GM23248 (cell line): ENCODE data around the gene MPZL1. TPM values are rescaled to one million over a fixed set of nuclear protein-coding genes. Genes with fewer than 3 reads are reported as not detected.

Experiments
- DNase-seq: peaks from one replicate; pipeline ENCODE4 v3.0.0-alpha.2; 2015
- H2AFZ ChIP-seq: fragments of 200-600 bp; sonication (generic); 2 replicates; pipeline ENCODE4 v1.6.1; 2016; ENCODE audit warnings: antibody characterized with exemption
- H3F3A ChIP-seq: fragments of 200-600 bp; sonication (generic); 2 replicates; pipeline ENCODE4 v1.6.1; 2016; ENCODE audit warnings: mild to moderate bottlenecking, antibody characterized with exemption, mixed run types; ENCODE audit not compliant: insufficient read depth
- H3K27ac ChIP-seq: fragments of 200-600 bp; sonication (generic); 2 replicates; pipeline ENCODE4 v1.5.1; 2016; ENCODE audit warnings: mild to moderate bottlenecking
- H3K27me3 ChIP-seq: fragments of 200-600 bp; sonication (generic); replicated peaks from 2 replicates; pipeline ENCODE4 v1.6.1; 2016; ENCODE audit warnings: mild to moderate bottlenecking; ENCODE audit not compliant: insufficient read depth
- H3K36me3 ChIP-seq: fragments of 200-600 bp; sonication (generic); 2 replicates; pipeline ENCODE4 v1.6.1; 2016; ENCODE audit warnings: low read depth, mild to moderate bottlenecking
- H3K4me1 ChIP-seq: fragments of 200-600 bp; sonication (generic); 2 replicates; pipeline ENCODE4 v1.6.1; 2016; ENCODE audit warnings: mild to moderate bottlenecking; ENCODE audit not compliant: insufficient read depth
- H3K4me2 ChIP-seq: fragments of 200-600 bp; sonication (generic); one replicate; pipeline ENCODE4 v1.6.1; 2016; ENCODE audit warnings: mild to moderate bottlenecking; ENCODE audit not compliant: unreplicated experiment
- H3K4me3 ChIP-seq: fragments of 200-600 bp; sonication (generic); 2 replicates; pipeline ENCODE4 v1.5.1; 2016; ENCODE audit warnings: mild to moderate bottlenecking
- H3K79me2 ChIP-seq: fragments of 200-600 bp; sonication (generic); 2 replicates; pipeline ENCODE4 v1.6.1; 2016; ENCODE audit warnings: mild to moderate bottlenecking; ENCODE audit not compliant: insufficient read depth
- H3K9ac ChIP-seq: fragments of 200-600 bp; sonication (generic); 2 replicates; pipeline ENCODE4 v1.6.1; 2016; ENCODE audit warnings: mild to moderate bottlenecking
- H3K9me2 ChIP-seq: fragments of 200-600 bp; sonication (generic); 2 replicates; pipeline ENCODE4 v1.6.1; 2016; ENCODE audit warnings: mixed run types, mild to moderate bottlenecking, moderate library complexity; ENCODE audit not compliant: insufficient read depth
- H3K9me3 ChIP-seq: fragments of 200-600 bp; sonication (generic); one replicate; pipeline ENCODE4 v1.6.1; 2017; ENCODE audit warnings: low read depth
- H4K20me1 ChIP-seq: fragments of 200-600 bp; sonication (generic); 2 replicates; pipeline ENCODE4 v1.6.0; 2016; ENCODE audit not compliant: insufficient read depth
- EZH2 ChIP-seq: fragments of 200-600 bp; sonication (generic); IDR thresholded peaks from 2 replicates; pipeline ENCODE4 v1.6.1; 2018; ENCODE audit warnings: antibody characterized with exemption, mild to moderate bottlenecking; ENCODE audit not compliant: insufficient read depth, poor library complexity, severe bottlenecking
- EZH2phosphoT487 ChIP-seq: fragments of 200-600 bp; sonication (generic); IDR thresholded peaks from 2 replicates; pipeline ENCODE4 v1.6.1; 2018; ENCODE audit warnings: antibody characterized with exemption, moderate library complexity, mild to moderate bottlenecking, low read depth; ENCODE audit not compliant: insufficient read depth
- WGBS, 2 experiments: methylation state at CpG; one replicate each; pipeline ENCODE4 v1.1.6; 2015 to 2017; ENCODE audit warnings: low lambda C conversion rate in 2 of 2, low coverage in 1 of 2; ENCODE audit errors: missing lambda C conversion rate in 2 of 2; 5-methylcytosine and 5-hydroxymethylcytosine counted together
- in situ Hi-C: fragments of 300-500 bp; cut with MboI; formaldehyde crosslinking; loops from 2 replicates; pipeline ENCODE4 v1.15.0; 2020
- polyA plus RNA-seq: library from polyadenylated mRNA; unstranded; fragments of >200 nt; fragmentation: Nextera tagmentation; extraction: Ambion mirVana; gene quantifications from 2 replicates; pipeline ENCODE4 v1.2.1, GENCODE V29; 2016
- total RNA-seq: library from RNA; depleted of rRNA; stranded (reverse); fragments of >200 nt; shearing (Covaris generic); gene quantifications from 2 replicates; pipeline ENCODE4 v1.2.3, GENCODE V29; 2014

The MPZL1 gene
- total and polyA plus RNA-seq, 2 experiments from 2014 or later, result 144 to 284 TPM

DNA sequence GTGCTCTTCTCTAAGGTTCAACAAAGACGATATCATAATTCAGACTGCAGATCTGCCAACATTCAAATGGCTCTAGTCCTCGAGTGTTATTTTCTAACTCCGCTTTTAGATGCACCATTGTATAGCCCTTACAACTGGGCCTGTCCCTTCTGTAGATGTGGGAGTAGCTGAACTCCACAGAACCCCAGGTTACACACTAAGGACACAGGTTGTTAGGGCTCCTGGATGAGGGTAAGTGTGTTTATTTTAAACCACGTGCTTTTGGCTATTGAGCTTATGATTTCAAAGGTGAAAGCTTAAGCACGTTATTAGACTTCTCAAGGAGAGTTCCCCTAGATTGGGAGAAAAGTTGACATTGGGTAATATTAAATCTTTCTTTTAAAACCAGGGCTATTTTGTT, 64.7 kb downstream of the MPZL1 start:
- Histone ChIP-seq H3K4me3 (no peak overlapping the region), H3K36me3 (peaks cover 54% of the 10 kb centered on the region), H3K79me2 (peaks cover 24% of the 10 kb centered on the region), H3K9ac (no peak overlapping the region), H3K9me2 (no peaks in the 10 kb centered on the region), H3F3A (peaks cover 30% of the 10 kb centered on the region), H3K27ac (no peak overlapping the region), H4K20me1 (no peaks in the 10 kb centered on the region), H2AFZ (no peak overlapping the region), H3K27me3 (no peaks in the 10 kb centered on the region), H3K4me2 (no peak overlapping the region), H3K9me3 (no peaks in the 10 kb centered on the region), H3K4me1 (peaks cover 13% of the 10 kb centered on the region)
- no peak for DNase-seq
- TF ChIP-seq EZH2 (no peak), EZH2phosphoT487 (no peak)
- in situ Hi-C loops, result no loop called here
- 96 to 99% methylated on average over 5 of the region's 5 CpGs for WGBS, 2 experiments

DNA sequence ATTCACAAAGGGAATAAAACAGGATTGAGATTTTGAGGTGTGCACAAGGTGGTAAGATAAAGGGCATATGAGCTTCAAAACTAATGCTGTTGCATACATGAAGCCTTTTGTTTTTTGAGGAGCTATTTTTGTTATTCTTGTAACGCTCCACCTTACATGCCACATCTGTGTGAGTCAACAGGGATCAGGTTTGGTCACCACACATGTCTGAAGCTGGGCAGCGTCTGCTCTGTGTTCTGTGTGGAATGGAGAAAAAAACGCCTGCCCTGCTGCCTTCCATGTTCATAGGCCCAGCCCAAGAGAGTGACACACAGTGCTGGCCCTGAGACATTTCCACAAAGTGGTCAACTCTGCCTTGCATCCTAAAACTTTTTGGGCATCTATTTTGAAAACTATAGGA, 67.7 kb downstream of the MPZL1 start:
- H4K20me1 ChIP-seq, result no peaks in the 10 kb centered on the region
- no peak overlapping the region for H2AFZ ChIP-seq
- no peaks in the 10 kb centered on the region for H3K9me2 ChIP-seq
- no peaks in the 10 kb centered on the region for H3K27me3 ChIP-seq
- no peak overlapping the region for H3K4me3 ChIP-seq
- 88 to 90% methylated on average over 3 of the region's 3 CpGs for WGBS, 2 experiments
- TF ChIP-seq EZH2 (no peak), EZH2phosphoT487 (no peak)
- in situ Hi-C loops, result no loop called here
- H3K27ac ChIP-seq, result no peak overlapping the region
- H3K4me1 ChIP-seq, result peaks cover 39% of the 10 kb centered on the region
- H3K4me2 ChIP-seq, result no peak overlapping the region
- peaks cover 49% of the 10 kb centered on the region for H3F3A ChIP-seq
- H3K36me3 ChIP-seq, result peaks cover 47% of the 10 kb centered on the region
- DNase-seq, result peak; percentile 24
- no peak overlapping the region for H3K9ac ChIP-seq
- no peaks in the 10 kb centered on the region for H3K9me3 ChIP-seq
- H3K79me2 ChIP-seq, result peaks cover 6% of the 10 kb centered on the region; the same call in 1 of the 2 replicates

DNA sequence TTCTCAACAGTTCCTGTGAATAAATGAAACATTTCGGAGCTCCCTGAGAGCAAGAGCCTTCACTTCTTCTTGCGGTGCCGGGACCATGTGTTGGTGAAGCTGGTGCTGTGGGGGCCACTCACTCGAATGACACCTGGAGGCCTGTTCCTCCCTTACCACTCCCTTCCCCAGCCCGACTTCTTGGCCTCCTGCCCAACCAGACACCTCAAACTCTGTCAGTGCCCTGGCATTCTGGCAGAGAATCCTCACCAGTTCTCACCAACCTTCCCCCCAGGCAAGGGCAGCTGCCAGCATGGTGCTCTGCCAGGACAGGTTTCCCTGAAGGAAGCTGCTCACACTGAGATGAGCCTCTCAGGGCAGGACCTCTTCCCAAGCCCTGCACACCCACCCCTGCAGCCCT, 68.3 kb downstream of the MPZL1 start:
- Histone ChIP-seq H3K4me3 (no peak overlapping the region), H3K27me3 (no peaks in the 10 kb centered on the region), H3K36me3 (peaks cover 46% of the 10 kb centered on the region), H3K4me1 (peaks cover 46% of the 10 kb centered on the region), H3K9me2 (no peaks in the 10 kb centered on the region), H3F3A (peaks cover 55% of the 10 kb centered on the region), H3K79me2 (0 out of 2 replicates have a peak, but pooled peaks cover under 1% of the 10 kb centered on the region), H2AFZ (no peak overlapping the region), H3K9me3 (no peaks in the 10 kb centered on the region), H3K4me2 (no peak overlapping the region), H3K9ac (no peak overlapping the region), H3K27ac (no peak overlapping the region), H4K20me1 (no peaks in the 10 kb centered on the region)
- no peak for TF ChIP-seq EZH2phosphoT487
- TF ChIP-seq EZH2, result no peak
- 81 to 85% methylated on average over 5 of the region's 5 CpGs for WGBS, 2 experiments
- DNase-seq, result no peak
- in situ Hi-C loops, result no loop called here

DNA sequence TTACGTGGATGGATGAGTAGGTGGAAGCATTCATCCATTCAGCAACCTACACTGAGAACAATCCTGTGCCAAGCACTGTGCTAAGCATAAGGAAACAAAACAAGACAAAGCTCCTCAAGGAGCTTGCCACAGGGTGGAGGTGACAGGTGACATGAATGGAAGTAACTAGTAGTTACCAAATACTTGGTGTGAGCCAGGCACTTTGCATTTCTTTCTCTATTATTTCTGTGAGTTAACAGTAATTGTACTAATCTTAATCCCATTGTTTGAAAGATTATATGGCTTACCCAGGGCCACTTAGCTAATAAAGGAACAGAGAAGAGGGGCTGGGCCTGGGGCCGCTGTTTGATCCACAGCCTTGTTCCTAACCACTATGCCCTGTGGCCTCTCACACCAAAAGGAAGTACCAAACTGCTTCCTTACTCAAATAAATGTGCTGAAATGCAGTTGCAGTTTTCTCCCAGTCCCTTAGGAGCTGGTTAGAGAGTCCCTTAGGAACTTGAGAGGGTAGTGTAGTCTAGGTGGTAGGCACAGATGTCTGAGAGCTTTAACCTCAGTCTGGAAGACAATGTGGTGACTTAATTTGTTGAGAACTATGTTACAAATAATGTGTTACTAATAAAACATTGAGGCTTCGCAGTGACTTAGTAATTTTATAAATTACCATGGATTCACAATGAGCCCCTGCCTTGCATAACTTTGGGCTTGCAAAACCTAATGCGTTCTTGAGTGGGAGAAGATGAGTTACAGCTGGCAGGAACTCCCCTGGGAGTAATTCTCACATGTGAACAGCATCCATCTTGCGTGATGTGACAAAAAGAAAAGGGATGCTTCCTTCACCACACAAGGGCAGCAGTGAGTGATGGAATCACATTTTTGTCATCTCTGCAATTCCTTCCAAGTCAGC, 69.8 kb downstream of the MPZL1 start:
- Histone ChIP-seq H4K20me1 (no peaks in the 10 kb centered on the region), H3K79me2 (no peaks in the 10 kb centered on the region), H3K9me3 (no peaks in the 10 kb centered on the region), H3K36me3 (peaks cover 44% of the 10 kb centered on the region), H2AFZ (no peak overlapping the region), H3K27ac (peak overlapping the region; percentile 82), H3K4me1 (peaks cover 60% of the 10 kb centered on the region), H3K27me3 (no peaks in the 10 kb centered on the region), H3K9me2 (no peaks in the 10 kb centered on the region), H3K4me3 (0 out of 2 replicates have a peak overlapping the region, but pooled peaks have one; percentile 3), H3F3A (peaks cover 70% of the 10 kb centered on the region), H3K9ac (peak overlapping the region; percentile 64), H3K4me2 (peak overlapping the region; percentile 48)
- 23% methylated on average over 5 of the region's 5 CpGs for WGBS, 2 experiments
- DNase-seq, result peak; percentile 98
- TF ChIP-seq EZH2 (no peak), EZH2phosphoT487 (peak; percentile 95)
- in situ Hi-C loops, result no loop called here
